PC-3 (cell line): ENCODE results near the gene CYB561D1.

Source experiments
- EZH2 ChIP-seq: fragments of 300-600 bp; sonication (generic); IDR thresholded peaks from one replicate; pipeline ENCODE4 v1.6.1; 2017; ENCODE audit warnings: antibody characterized with exemption, mild to moderate bottlenecking, low read length; ENCODE audit not compliant: unreplicated experiment
- EZH2phosphoT487 ChIP-seq: fragments of 300-600 bp; sonication (generic); IDR thresholded peaks from 2 replicates; pipeline ENCODE4 v1.6.1; 2018; ENCODE audit warnings: mild to moderate bottlenecking, antibody characterized with exemption, low read length, borderline replicate concordance
- TF ChIP-seq, protein P1 (sequence below): fragments of 300-600 bp; sonication (generic); conservative IDR thresholded peaks from 2 replicates; pipeline ENCODE4 v1.5.1; 2017; ENCODE audit warnings: antibody characterized with exemption, low read depth, mild to moderate bottlenecking, low read length

DNA sequence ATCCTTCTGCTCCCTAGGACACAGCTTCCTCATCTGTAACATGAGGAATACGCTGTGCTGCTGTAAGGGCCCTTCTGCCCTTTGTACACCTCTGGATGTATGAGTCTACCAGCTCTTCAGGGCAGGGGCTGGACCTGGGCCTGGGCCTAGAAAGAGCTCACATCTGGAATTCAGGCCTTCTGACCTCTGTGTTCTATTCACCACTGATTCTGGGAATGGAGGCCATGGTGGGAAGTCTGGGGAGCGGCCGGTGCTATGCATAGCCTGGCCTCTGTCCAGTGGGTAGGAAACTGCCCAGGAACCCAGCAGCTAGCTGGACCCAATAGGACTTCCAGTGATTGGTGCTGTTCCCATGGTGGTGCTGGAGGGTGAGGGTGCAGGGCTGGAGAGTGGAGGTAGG lies 34.8 kb downstream of the CYB561D1 start:
- TF ChIP-seq, protein P1, sequence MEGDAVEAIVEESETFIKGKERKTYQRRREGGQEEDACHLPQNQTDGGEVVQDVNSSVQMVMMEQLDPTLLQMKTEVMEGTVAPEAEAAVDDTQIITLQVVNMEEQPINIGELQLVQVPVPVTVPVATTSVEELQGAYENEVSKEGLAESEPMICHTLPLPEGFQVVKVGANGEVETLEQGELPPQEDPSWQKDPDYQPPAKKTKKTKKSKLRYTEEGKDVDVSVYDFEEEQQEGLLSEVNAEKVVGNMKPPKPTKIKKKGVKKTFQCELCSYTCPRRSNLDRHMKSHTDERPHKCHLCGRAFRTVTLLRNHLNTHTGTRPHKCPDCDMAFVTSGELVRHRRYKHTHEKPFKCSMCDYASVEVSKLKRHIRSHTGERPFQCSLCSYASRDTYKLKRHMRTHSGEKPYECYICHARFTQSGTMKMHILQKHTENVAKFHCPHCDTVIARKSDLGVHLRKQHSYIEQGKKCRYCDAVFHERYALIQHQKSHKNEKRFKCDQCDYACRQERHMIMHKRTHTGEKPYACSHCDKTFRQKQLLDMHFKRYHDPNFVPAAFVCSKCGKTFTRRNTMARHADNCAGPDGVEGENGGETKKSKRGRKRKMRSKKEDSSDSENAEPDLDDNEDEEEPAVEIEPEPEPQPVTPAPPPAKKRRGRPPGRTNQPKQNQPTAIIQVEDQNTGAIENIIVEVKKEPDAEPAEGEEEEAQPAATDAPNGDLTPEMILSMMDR: no peak
- no peak for TF ChIP-seq EZH2
- TF ChIP-seq EZH2phosphoT487: no peak
